Measurements from ENCODE around the gene ADRM1. TPM values are rescaled to one million over a fixed set of nuclear protein-coding genes. Genes with fewer than 3 reads are reported as not detected.

The ADRM1 gene
- total RNA-seq, 1 donor from 2014 or later = 125 TPM

DNA sequence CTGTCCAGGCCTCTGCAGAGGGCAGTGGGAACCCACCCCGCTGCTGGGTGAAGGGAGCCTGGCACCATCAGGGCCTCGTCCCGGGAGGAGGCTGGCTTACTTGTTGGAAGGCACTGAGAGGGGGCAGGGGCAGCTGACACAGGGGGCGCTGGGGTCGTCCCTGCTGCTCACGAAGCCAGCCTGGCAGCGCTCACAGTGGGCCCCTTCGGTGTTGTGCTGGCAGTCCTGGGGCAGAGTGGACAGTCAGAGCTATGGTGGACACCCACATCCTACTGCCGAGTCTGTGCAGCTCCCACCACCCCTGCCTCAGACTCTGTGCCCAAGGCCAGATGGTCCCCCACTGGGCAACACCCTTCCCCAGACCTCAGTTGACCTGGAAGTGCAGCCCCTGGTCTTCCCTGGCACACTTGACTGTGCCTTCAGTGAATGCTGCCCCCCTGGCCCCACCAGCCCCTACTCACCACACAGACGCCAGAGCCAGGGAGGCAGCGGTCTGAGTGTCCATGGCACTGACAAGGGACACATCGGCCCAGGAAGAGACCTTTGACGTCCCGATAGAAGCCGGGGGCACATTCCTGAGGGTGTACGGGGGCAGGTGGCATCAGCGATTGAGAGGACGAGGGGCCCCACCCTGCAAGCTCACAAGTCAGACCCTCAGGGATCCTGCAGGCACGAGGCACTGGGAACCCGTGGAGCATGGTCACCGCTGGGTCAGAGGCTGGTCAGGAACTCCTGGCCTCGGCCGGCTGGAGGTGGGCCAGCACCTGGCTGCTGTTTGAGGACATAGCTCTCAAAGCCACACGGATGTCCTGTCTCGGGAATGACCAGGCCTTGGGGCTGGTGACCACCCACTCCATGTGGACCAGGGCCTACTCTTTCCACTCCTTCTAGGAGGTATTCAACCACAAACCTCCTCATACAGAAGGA, 21.4 kb downstream of the ADRM1 start:
- Histone ChIP-seq H2AFZ (ENCODE audit: low read depth, low read length) (no peak overlapping the region), H3K79me2 (ENCODE audit: insufficient read depth, low read length) (no peaks in the 10 kb centered on the region), H3K36me3 (ENCODE audit: insufficient read depth, low read length) (no peaks in the 10 kb centered on the region), H4K20me1 (ENCODE audit: insufficient read depth, low read length) (no peaks in the 10 kb centered on the region), H3K9ac (ENCODE audit: low read length) (no peak overlapping the region), H3K27me3 (ENCODE audit: insufficient read depth, low read length) (no peaks in the 10 kb centered on the region), H3K4me2 (ENCODE audit: low read length) (no peak overlapping the region), H3K9me3 (ENCODE audit: insufficient read depth, low read depth, low read length) (no peaks in the 10 kb centered on the region), H3K4me3 (ENCODE audit: insufficient read depth, low read depth, low read length) (no peak overlapping the region), H3K27ac (ENCODE audit: low read depth, low read length) (no peak overlapping the region), H3K4me1 (ENCODE audit: insufficient read depth, low read length) (no peaks in the 10 kb centered on the region)
- FAIRE-seq (no peak), DNase-seq (ENCODE audit: low read depth) (no peak)
- no peaks in the 10 kb centered on the region for H3K27me3 Mint-ChIP-seq (ENCODE audit: low read depth, unreplicated experiment)
- TF ChIP-seq EZH2 (IDR thresholded peaks at IDR 0.05; ENCODE audit: insufficient read depth, low read length) = no peak
- TF ChIP-seq, protein P1, sequence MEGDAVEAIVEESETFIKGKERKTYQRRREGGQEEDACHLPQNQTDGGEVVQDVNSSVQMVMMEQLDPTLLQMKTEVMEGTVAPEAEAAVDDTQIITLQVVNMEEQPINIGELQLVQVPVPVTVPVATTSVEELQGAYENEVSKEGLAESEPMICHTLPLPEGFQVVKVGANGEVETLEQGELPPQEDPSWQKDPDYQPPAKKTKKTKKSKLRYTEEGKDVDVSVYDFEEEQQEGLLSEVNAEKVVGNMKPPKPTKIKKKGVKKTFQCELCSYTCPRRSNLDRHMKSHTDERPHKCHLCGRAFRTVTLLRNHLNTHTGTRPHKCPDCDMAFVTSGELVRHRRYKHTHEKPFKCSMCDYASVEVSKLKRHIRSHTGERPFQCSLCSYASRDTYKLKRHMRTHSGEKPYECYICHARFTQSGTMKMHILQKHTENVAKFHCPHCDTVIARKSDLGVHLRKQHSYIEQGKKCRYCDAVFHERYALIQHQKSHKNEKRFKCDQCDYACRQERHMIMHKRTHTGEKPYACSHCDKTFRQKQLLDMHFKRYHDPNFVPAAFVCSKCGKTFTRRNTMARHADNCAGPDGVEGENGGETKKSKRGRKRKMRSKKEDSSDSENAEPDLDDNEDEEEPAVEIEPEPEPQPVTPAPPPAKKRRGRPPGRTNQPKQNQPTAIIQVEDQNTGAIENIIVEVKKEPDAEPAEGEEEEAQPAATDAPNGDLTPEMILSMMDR (IDR thresholded peaks at IDR 0.05; ENCODE audit: insufficient read depth, low read depth, low read length) = no peak
- no peak overlapping the region for H3K4me3 Mint-ChIP-seq (ENCODE audit: unreplicated experiment)
- H3K9me3 Mint-ChIP-seq (ENCODE audit: unreplicated experiment) = no peaks in the 10 kb centered on the region
- H3K36me3 Mint-ChIP-seq (ENCODE audit: low read depth, unreplicated experiment) = peaks cover 10% of the 10 kb centered on the region
- no peaks in the 10 kb centered on the region for H3K4me1 Mint-ChIP-seq (ENCODE audit: low read depth, unreplicated experiment)
- no peak overlapping the region for H3K27ac Mint-ChIP-seq (ENCODE audit: unreplicated experiment)

DNA sequence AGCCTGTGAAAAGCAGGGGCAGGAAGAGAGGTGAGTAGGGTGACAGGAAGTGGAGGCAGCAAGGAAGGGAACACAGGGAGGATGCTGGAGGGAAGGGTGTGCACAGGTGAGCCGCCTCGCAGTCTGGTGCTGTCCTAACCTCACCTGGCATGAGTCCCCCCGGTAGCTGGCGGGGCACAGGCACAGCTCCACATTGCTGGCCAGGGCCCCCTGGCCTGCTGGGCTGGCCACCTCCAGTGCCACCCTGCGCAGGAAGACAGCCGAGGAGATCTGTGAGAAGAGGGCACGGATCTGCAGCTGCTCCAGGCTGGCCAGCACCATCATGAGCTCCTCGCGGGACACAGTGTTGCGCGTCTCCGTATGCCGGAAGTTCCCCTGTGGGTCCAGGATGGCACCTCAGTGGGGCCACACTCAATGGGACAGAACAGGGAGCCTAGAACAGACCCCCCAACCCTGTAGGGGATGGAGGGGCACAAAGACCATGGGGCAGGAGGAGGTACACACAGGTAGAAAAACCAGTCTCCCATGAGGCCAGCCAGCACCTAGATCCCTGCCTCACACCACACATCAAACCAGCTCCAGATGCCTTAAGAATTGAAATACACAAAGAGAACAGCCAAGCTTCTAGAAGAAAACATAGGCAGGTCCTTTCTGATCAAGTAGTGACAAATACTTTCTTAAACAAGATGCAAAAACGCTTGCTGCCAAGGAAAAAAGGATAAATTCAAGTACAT, 22.5 kb downstream of the ADRM1 start:
- no peaks in the 10 kb centered on the region for H3K4me1 ChIP-seq (ENCODE audit: insufficient read depth, low read length)
- H3K27me3 ChIP-seq (ENCODE audit: insufficient read depth, low read length) = no peaks in the 10 kb centered on the region
- Mint-ChIP-seq H3K4me1 (ENCODE audit: low read depth, unreplicated experiment) (no peaks in the 10 kb centered on the region), H3K9me3 (ENCODE audit: unreplicated experiment) (no peaks in the 10 kb centered on the region), H3K27ac (ENCODE audit: unreplicated experiment) (no peak overlapping the region), H3K27me3 (ENCODE audit: low read depth, unreplicated experiment) (no peaks in the 10 kb centered on the region), H3K4me3 (ENCODE audit: unreplicated experiment) (no peak overlapping the region), H3K36me3 (ENCODE audit: low read depth, unreplicated experiment) (peaks cover 6% of the 10 kb centered on the region)
- H3K4me3 ChIP-seq (ENCODE audit: insufficient read depth, low read depth, low read length) = no peak overlapping the region
- no peak overlapping the region for H2AFZ ChIP-seq (ENCODE audit: low read depth, low read length)
- FAIRE-seq = no peak
- no peaks in the 10 kb centered on the region for H3K9me3 ChIP-seq (ENCODE audit: insufficient read depth, low read depth, low read length)
- H4K20me1 ChIP-seq (ENCODE audit: insufficient read depth, low read length) = no peaks in the 10 kb centered on the region
- H3K79me2 ChIP-seq (ENCODE audit: insufficient read depth, low read length) = no peaks in the 10 kb centered on the region
- no peak overlapping the region for H3K9ac ChIP-seq (ENCODE audit: low read length)
- H3K36me3 ChIP-seq (ENCODE audit: insufficient read depth, low read length) = no peaks in the 10 kb centered on the region
- no peak overlapping the region for H3K27ac ChIP-seq (ENCODE audit: low read depth, low read length)
- TF ChIP-seq, protein P1 (IDR thresholded peaks at IDR 0.05; ENCODE audit: insufficient read depth, low read depth, low read length) = no peak
- no peak for TF ChIP-seq EZH2 (IDR thresholded peaks at IDR 0.05; ENCODE audit: insufficient read depth, low read length)
- no peak overlapping the region for H3K4me2 ChIP-seq (ENCODE audit: low read length)
- DNase-seq (ENCODE audit: low read depth) = no peak

All from astrocyte (in vitro differentiated cells and primary cell).